ENCODE data around the gene SDS.

The SDS gene

GRCh38 chr12:113398346-113399290, 5.1 kb downstream of the SDS start:
- no peak for DNase-seq (ENCODE audit: low read depth)

GRCh38 chr12:113397497-113398197, 6.0 kb downstream of the SDS start:
- no peak for DNase-seq (ENCODE audit: low read depth)

DNA sequence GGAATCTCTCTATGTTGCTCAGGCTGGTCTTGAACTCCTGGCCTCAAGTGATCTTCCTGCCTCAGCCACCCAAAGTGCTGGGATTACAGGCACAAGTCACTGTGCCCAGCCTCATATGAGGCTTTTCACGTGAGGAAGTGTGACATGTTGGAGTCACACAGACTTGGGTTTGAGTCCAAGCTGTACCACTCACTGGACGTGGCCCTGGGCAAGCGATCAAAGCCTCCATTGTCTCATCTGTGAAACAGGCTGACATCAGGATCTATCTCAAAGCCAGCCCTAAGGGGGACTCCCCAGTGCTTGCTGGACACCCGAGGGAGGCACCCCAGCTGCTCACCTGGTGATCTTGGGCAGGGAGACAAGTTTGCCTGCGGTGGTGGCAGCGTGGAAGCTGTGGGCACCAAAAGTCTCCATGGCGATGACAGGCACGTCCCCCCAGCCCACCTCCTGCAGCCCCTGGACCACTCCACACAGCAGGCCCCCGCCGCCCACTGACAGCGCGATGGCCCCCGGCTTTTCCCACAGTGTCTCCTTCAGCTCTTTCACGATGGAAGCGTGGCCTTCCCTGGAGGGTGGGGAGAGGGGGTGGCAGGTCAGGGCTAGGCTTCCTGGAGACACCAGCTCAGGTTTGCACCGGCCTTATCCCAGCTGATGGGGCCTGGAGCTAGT, 6.7 kb downstream of the SDS start:
- no peak for DNase-seq (ENCODE audit: low read depth)

DNA sequence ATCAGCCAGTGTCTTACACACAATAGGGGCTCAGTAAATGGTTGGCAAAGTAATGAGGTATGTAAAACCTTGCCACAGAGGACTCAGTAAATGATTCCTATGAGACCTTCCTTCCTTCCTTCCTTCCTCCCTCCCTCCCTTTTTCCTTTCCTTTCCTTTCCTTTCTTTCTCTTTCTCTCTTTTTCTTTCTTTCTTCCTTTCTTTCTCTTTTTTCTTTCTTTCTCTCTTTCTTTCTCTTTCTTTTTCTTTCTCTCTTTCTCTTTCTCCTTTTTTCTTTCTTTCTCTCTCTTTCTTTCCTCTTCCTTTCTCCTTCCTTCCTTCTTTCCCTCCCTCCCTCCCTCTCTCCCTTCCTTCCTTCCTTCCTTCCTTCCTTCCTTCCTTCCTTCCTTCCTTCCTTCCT, 7.5 kb downstream of the SDS start:
- DNase-seq (ENCODE audit: low read depth) = no peak

DNA sequence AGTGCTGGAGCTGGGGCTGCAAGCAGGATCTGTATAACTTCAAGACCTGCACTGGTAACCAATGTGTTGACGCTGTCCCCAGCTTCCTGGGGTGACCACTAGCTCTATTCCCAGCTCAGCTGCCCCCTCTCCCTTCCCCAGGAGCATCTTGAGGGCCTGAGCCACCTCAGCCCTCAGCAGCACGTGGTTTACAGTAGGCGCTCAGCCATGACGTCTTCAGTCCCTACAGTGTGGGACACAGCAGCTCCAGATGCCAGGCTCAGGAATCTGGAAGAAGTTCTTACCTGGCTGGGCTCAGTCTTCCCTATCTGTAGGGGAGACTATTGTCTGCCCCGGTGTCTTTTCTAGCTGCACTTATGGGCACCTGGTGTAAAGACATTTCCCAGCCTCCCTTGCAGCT, 8.6 kb downstream of the SDS start:
- no peak for DNase-seq (ENCODE audit: low read depth)

GRCh38 chr12:113393749-113394148, 9.9 kb downstream of the SDS start:
- no peak for DNase-seq (ENCODE audit: low read depth)

- no peak for DNase-seq (ENCODE audit: low read depth)
These were observed 10.6 kb downstream of the SDS start for GRCh38 chr12:113392988-113393579.

- no peak for DNase-seq (ENCODE audit: low read depth)
These were observed 11.2 kb downstream of the SDS start for GRCh38 chr12:113392520-113392919.

GRCh38 chr12:113391650-113392337, 11.9 kb downstream of the SDS start:
- no peak for DNase-seq (ENCODE audit: low read depth)

DNA sequence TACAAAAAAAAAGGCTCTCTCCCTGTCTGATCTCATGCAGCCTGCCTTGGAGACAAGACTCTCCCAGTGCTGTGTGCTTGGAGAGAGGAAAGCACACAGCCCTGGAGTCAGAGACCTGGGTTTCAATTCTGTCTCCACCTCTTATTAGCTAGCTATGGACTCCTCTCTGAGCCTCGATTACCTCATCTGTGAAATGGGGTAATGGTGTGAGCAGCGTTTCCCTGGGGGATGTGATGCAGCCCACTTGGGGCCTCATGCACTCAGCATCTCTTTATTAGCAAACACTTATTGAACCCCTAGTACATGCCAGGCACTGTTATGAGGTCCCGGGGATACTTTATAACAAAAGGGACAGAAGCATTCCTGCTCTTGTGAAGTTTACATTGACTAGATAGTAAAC, 12.5 kb downstream of the SDS start:
- no peak for DNase-seq (ENCODE audit: low read depth)

- no peak for DNase-seq (ENCODE audit: low read depth)
These were observed 13.3 kb downstream of the SDS start for GRCh38 chr12:113390064-113391043.

DNA sequence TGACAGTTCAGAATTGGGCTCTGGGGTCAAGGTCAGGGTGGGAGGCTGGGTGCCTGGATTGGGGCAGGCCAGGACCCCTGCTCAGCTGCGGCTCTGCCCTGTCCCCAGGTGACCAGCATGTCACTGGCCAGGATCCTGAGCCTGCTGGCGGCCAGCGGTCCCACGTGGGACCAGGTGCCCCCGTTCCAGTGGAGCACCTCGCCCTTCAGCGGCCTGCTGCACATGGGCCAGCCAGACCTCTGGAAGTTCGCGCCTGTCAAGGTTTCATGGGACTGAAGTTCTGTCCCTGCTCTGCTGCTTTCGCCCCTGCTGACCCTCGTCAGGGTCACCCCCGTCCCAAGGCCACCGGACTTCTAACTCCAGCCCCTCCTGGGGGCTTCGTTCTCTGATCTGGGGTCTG, 15.3 kb downstream of the SDS start:
- no peak for DNase-seq (ENCODE audit: low read depth)

DNA sequence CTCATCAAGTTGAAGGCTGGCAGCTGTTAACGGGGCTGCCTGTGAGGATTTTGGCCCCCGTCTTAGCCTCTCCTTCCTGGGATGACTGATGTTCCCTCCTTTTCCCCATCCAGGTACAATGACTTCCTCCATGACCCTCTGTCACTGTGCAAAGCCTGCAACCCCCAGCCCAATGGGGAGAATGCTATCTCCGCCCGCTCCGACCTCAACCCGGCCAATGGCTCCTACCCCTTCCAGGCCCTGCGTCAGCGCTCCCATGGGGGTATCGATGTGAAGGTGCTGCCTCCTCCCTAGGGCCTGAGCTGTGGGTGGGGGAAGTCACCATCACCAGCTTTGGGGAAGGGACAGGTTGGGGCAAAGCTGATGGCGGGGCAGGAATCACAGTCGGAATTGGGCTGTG, 16.1 kb downstream of the SDS start:
- DNase-seq (ENCODE audit: low read depth) = no peak

- DNase-seq (ENCODE audit: low read depth) = no peak
These were observed 16.7 kb downstream of the SDS start for GRCh38 chr12:113386866-113387566.

DNA sequence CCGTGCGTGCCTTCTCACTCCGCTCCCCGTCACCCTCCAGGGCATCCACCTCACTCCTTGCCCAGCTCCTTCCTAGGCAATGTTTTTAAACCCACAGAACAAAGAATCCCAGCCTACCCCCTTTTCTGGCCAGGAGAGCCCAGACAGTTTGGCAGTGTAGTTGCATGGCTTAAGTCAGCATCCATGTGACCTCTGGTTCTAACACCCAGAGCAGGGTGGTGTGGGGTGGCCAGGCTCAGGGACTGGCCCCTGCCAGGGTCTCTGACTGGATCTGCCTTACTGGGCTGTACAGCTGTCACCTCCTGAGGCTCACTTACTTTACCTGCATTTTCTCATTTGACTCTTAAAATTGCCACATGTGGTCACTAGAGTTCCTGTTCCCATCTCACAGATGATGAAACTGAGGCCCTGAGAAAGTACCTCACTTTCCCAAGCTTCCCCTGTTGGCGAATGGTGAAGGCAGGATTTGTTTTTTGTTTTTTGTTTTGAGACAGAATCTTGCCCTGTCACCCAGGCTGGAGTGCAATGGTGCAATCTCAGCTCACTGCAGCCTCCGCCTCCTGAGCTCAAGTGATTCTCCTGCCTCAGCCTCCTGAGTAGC, 18.3 kb downstream of the SDS start:
- no peak for DNase-seq (ENCODE audit: low read depth)

- DNase-seq (ENCODE audit: low read depth) = no peak
These were observed 18.9 kb downstream of the SDS start for GRCh38 chr12:113384778-113385177.

DNA sequence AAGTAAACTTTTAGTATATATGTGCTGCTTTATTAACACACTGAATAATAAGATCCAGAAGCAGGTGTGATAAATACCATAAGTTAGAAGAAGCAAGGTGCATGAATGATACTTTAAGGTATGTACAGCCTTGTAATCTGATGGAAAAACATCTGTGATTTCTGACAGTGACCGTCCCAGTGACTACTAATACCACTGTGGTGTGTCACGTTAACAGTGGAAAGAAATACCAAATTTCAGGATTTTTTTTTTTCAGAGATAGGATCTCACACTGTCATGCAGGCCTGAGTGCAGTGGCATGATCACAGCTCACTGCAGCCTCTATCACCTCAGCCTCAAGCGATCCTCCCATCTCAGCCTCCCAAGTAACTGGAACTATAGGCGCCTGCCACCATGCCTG, 21.5 kb downstream of the SDS start:
- DNase-seq (ENCODE audit: low read depth) = no peak

DNA sequence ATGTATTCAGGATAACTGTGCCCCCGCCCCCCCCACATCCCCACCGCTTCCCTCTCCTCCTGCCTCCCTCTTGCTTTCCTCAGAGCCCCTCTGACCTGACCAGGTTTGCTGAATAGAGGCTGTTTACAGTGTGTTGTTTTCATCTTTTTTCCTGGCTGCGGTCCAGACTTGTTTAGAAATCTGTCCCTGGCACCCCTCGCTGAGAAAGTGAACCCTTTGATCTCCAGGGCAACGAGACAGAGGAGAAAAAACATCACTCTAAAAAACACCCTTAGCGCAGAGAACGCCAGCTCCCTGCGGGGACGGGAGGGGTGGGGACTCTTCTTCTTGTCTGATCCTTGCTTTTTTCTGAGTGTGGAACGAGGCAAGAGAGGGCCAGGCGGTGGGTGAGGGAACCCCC, 22.5 kb downstream of the SDS start:
- DNase-seq (ENCODE audit: low read depth) = no peak

GRCh38 chr12:113378291-113378690, 25.4 kb downstream of the SDS start:
- DNase-seq (ENCODE audit: low read depth) = no peak

All from stimulated activated CD8-positive, alpha-beta memory T cell treated with anti-CD3 and anti-CD28 coated beads, Interleukin-15, amount 100 ng/mL, for 1 hour (primary cell).